Brain microvascular endothelial cell (primary cell): ENCODE measurements around the gene PCDHGB7.
"Not testable (repeated sequence)": the region's sequence is repeated elsewhere in the genome, so short reads cannot be mapped to it uniquely, and the experiment has no call there.

Source experiments
- DNase-seq: peaks from one replicate; pipeline ENCODE4 v3.0.0-alpha.2; 2020
- H3K27ac ChIP-seq: fragments of 250-450 bp; sonication (Bioruptor Pico); 2 replicates; pipeline ENCODE4 v1.5.1; 2020; ENCODE audit warnings: mild to moderate bottlenecking, moderate library complexity
- H3K27me3 ChIP-seq: fragments of 250-450 bp; sonication (Bioruptor Pico); replicated peaks from 2 replicates; pipeline ENCODE4 v1.5.1; 2020; ENCODE audit warnings: mild to moderate bottlenecking
- H3K36me3 ChIP-seq: fragments of 250-450 bp; sonication (Bioruptor Pico); replicated peaks from 2 replicates; pipeline ENCODE4 v1.5.1; 2020; ENCODE audit warnings: mild to moderate bottlenecking
- H3K4me3 ChIP-seq: 2 replicates; pipeline ENCODE4 v1.5.1; 2011; ENCODE audit warnings: low read depth, mild to moderate bottlenecking, control low read depth, low read length, moderate library complexity
- in situ Hi-C: cut with HindIII; loops from 2 replicates; pipeline ENCODE4 v1.10.0; 2017; ENCODE audit warnings: low sequenced_read_pairs, low pct_ligation_motif_present
- TF ChIP-seq, protein P1 (sequence below): IDR thresholded peaks from 2 replicates; pipeline ENCODE4 v1.5.1; 2011; ENCODE audit warnings: low read depth, mild to moderate bottlenecking, moderate library complexity, low read length, control low read depth, inconsistent platforms; ENCODE audit errors: missing control alignments

Gene PCDHGB7

DNA sequence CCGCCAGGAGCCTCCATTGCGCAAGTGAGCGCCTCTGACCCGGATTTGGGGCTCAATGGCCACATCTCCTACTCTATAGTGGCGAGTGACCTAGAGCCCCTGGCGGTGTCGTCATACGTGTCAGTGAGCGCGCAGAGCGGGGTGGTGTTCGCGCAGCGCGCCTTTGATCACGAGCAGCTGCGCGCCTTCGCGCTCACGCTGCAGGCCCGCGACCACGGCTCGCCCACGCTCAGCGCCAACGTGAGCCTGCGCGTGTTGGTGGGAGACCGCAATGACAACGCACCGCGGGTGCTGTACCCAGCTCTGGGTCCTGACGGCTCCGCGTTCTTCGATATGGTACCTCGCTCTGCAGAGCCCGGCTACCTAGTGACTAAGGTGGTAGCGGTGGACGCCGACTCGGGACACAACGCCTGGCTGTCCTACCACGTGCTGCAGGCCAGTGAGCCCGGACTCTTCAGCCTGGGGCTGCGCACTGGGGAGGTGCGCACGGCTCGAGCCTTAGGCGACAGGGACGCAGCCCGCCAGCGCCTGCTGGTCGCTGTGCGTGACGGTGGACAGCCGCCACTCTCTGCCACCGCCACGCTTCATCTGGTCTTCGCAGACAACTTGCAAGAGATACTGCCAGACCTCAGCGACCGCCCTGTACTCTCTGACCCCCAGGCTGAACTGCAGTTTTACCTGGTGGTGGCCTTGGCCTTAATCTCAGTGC lies 7.7 kb upstream of the PCDHGB7 start:
- Histone ChIP-seq H3K36me3 (no peaks in the 10 kb centered on the region), H3K4me3 (no peak overlapping the region), H3K27ac (no peak overlapping the region), H3K27me3 (no peaks in the 10 kb centered on the region)
- in situ Hi-C loops, result loop anchor here (25.0 kb wide), 1 partner anchor 103 kb away; no protein-coding TSS in a partner anchor
- TF ChIP-seq, protein P1, sequence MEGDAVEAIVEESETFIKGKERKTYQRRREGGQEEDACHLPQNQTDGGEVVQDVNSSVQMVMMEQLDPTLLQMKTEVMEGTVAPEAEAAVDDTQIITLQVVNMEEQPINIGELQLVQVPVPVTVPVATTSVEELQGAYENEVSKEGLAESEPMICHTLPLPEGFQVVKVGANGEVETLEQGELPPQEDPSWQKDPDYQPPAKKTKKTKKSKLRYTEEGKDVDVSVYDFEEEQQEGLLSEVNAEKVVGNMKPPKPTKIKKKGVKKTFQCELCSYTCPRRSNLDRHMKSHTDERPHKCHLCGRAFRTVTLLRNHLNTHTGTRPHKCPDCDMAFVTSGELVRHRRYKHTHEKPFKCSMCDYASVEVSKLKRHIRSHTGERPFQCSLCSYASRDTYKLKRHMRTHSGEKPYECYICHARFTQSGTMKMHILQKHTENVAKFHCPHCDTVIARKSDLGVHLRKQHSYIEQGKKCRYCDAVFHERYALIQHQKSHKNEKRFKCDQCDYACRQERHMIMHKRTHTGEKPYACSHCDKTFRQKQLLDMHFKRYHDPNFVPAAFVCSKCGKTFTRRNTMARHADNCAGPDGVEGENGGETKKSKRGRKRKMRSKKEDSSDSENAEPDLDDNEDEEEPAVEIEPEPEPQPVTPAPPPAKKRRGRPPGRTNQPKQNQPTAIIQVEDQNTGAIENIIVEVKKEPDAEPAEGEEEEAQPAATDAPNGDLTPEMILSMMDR, result no peak
- DNase-seq, result no peak

DNA sequence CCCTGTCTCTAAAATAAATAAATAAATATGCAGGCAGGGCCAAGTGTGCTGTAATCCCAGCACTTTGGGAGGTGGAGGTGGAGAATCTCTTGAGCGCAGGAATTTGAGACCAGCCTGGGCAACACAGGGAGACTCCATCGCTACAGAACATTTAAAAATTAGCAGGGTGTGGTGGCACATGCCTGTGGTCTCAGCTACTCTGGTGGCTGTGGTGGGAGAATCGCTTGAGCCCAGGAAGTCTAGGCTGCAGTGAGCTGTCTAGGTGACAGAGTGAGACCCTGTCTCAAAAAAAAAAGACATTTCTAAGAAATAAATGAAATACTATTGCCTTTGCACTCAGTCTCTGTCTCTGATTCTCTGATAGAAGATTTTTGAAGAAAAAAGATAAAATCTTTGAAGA lies 5.9 kb upstream of the PCDHGB7 start:
- in situ Hi-C loops, result loop anchor here (25.0 kb wide), 1 partner anchor 101 kb away; no protein-coding TSS in a partner anchor
- H3K36me3 ChIP-seq, result no peaks in the 10 kb centered on the region
- DNase-seq, result no peak
- H3K27me3 ChIP-seq, result no peaks in the 10 kb centered on the region
- no peak overlapping the region for H3K27ac ChIP-seq
- no peak overlapping the region for H3K4me3 ChIP-seq
- TF ChIP-seq, protein P1, result no peak

DNA sequence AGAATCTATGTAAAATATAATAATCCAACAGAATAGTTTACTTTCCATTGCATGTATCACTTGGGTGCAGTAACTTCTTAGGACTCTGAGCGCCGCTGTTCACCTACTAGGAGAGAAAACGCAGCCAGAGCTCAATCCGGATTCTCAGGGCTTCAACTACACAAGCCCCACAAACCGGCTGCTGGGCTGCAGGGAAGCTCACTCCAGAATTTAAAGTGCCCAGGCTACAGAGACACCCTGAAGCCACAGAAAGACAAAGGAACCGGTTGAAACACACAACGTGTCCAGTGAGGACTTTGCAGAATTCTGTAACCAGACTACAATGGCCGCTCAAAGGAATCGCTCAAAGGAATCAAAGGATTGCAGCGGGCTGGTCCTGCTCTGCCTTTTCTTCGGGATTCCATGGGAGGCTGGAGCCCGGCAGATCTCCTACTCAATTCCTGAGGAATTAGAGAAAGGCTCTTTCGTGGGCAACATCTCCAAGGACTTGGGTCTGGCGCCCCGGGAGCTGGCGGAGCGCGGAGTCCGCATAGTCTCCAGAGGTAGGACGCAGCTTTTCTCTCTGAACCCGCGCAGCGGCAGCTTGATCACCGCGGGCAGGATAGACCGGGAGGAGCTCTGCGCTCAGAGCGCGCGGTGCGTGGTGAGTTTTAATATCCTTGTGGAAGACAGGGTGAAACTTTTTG lies 4.5 kb upstream of the PCDHGB7 start, which contains the start of gene PCDHGA10:
PCDHGA10 (plus strand) TSS at position 134 of the 686 bp plus-strand sequence; CDS start at position 323, 189 bp downstream.
- H3K27ac ChIP-seq, result no peak within 1 kb of the TSS
- H3K4me3 ChIP-seq, result peak within 1 kb of the TSS; percentile 55
- TF ChIP-seq, protein P1, result peak; percentile 79
- no peaks in the 10 kb centered on the region for H3K36me3 ChIP-seq
- in situ Hi-C loops, result loop anchor here (25.0 kb wide), 1 partner anchor 99 kb away; no protein-coding TSS in a partner anchor
- peak; percentile 66 for DNase-seq
- H3K27me3 ChIP-seq, result no peaks in the 10 kb centered on the region

DNA sequence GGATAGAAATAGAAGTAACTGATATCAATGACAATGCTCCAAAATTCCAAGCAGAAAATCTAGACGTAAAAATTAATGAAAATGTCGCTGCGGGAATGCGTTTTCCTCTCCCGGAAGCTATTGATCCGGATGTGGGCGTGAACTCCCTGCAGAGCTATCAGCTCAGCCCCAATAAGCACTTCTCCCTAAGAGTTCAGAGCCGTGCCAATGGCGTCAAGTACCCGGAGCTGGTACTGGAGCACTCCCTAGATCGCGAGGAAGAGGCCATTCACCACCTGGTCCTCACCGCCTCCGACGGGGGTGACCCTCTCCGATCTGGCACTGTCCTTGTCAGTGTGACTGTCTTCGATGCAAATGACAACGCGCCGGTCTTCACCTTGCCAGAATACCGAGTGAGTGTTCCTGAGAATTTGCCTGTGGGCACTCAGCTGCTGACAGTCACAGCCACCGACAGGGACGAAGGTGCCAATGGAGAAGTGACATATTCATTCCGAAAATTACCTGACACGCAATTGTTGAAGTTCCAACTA lies 3.9 kb upstream of the PCDHGB7 start:
- TF ChIP-seq, protein P1, result no peak
- Histone ChIP-seq H3K4me3 (peak overlapping the region; percentile 55), H3K36me3 (no peaks in the 10 kb centered on the region), H3K27me3 (no peaks in the 10 kb centered on the region), H3K27ac (no peak overlapping the region)
- DNase-seq, result no peak
- in situ Hi-C loops, result loop anchor here (25.0 kb wide), 1 partner anchor 99 kb away; no protein-coding TSS in a partner anchor

DNA sequence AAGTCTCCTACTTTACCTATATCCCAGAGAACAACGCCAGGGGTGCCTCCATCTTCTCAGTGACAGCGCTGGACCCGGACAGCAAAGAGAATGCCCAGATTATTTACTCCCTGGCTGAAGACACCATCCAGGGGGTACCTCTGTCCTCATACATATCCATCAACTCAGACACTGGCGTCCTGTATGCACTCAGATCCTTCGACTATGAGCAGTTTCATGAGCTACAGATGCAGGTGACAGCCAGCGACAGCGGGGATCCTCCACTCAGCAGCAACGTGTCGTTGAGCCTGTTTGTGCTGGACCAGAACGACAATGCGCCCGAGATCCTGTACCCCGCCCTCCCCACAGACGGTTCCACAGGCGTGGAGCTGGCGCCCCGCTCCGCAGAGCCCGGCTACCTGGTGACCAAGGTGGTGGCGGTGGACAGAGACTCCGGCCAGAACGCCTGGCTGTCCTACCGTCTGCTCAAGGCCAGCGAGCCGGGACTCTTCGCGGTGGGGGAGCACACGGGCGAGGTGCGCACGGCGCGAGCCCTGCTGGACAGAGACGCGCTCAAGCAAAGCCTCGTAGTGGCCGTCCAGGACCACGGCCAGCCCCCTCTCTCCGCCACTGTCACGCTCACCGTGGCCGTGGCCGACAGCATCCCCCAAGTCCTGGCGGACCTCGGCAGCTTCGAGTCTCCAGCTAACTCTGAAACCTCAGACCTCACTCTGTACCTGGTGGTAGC lies 2.8 kb upstream of the PCDHGB7 start:
- not testable (repeated sequence) for H3K27ac ChIP-seq, DNase-seq, H3K27me3 ChIP-seq, H3K36me3 ChIP-seq, H3K4me3 ChIP-seq
- in situ Hi-C loops, result loop anchor here (25.0 kb wide), 1 partner anchor 98 kb away; no protein-coding TSS in a partner anchor

DNA sequence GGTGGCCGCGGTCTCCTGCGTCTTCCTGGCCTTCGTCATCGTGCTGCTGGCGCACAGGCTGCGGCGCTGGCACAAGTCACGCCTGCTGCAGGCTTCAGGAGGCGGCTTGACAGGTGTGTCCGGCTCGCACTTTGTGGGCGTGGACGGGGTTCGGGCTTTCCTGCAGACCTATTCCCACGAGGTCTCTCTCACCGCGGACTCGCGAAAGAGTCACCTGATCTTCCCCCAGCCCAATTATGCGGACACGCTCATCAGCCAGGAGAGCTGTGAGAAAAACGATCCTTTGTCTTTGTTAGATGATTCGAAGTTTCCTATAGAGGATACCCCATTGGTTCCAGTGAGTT lies 2.2 kb upstream of the PCDHGB7 start:
- in situ Hi-C loops, result loop anchor here (25.0 kb wide), 1 partner anchor 97 kb away; no protein-coding TSS in a partner anchor
- not testable (repeated sequence) for H3K27ac ChIP-seq, H3K27me3 ChIP-seq, DNase-seq, H3K4me3 ChIP-seq, H3K36me3 ChIP-seq
